Midbrain (tissue), 1 donor: ENCODE measurements around the gene NDUFAF2.
"Not testable (repeated sequence)": the region's sequence is repeated elsewhere in the genome, so short reads cannot be mapped to it uniquely, and the experiment has no call there.

Experiments
- DNase-seq: peaks from one replicate; lab custom pipeline; 2025; lab: John Stamatoyannopoulos, UW

The NDUFAF2 gene

DNA sequence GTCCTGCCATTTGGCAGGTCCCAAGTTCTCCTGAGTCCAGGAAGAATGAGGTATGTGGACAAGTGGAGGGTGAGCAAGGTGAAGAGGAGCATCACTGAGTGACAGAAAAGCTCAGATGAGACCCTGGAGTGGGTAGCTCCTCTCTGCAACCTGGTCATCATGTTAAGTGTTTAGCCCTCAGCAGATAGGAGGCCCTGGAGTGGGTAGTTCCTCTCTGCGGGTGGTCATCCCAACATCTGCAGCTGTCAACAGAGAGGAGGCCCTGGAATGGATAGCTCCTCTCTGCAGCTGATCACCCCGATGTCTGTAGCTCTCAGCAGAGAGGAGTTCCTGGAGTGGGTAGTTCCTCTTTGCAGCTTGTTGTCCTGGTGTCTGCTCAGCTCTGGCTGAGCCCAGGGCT lies 48.4 kb downstream of the NDUFAF2 start:
- DNase-seq = no peak

DNA sequence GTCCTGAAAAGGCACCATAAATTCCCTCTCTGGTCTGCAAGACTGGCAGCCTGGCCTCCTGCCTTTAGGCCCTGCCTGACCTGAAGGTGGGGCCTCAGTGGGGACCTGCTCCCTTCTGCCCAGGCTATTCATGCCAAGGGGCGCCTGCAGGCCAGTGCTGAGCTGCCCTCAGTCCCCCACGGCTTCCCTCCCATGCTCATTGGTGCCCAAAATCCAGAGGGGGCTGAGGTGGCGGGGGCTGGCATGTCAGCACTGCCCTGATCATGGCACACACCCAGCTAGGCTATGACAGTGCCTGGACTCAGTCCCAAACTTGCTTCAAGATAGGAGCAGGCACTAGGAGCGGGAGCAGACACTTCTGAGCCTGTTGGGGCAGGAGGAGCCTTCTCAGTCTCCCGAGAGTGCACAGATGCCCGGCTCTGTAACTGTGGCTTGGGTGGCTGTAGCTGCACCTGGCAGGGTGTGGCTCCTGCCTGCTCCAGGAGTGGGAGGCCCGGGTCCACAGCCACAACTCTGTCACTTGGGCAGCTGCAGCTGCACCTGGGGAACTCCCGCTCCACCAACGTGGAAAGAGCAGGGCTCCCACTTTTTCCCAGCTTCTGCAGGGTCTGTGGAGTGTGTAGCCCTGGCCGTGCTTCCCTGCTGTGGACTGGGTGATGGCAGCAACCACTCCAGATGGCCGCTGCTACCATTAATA lies 49.0 kb downstream of the NDUFAF2 start:
- no peak for DNase-seq

DNA sequence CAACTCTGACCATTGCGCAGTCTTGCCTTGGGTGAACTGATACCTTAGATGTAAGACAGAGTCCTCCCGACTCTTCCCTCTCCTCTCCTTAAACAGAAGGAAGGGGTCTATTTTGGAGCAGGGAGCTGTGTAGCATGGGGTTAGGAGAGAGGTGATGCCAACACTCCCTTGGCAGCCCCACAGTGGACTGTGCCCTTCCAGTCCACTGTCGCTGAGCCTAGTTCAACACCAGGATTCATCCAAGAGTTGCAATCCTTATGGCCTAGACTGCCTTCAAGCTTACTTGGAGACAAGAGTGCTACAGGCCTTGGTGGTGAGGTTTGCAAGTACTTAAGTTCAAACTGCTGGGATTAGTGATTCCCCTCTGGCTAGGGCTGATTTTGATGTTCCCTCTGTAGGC lies 51.4 kb downstream of the NDUFAF2 start:
- no peak for DNase-seq

DNA sequence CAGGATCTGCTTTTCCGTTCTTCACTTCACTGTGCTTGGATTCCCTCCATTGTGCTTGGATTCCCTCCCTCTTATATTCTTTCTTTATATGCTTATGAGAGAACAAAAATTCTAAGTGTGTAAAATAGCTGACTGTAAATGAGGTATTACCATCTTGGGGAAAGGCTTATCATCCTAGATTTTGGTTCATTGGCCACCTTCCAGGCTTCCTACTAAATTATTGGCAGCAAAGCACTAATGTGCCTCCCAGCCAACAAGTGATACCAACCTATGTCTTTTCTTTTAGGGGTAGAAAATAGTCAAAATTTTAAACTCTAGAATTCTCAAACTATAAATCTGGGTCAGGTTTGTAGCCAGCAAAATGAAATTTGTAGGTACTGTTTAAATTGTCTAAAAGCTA lies 52.7 kb downstream of the NDUFAF2 start:
- DNase-seq = no peak

DNA sequence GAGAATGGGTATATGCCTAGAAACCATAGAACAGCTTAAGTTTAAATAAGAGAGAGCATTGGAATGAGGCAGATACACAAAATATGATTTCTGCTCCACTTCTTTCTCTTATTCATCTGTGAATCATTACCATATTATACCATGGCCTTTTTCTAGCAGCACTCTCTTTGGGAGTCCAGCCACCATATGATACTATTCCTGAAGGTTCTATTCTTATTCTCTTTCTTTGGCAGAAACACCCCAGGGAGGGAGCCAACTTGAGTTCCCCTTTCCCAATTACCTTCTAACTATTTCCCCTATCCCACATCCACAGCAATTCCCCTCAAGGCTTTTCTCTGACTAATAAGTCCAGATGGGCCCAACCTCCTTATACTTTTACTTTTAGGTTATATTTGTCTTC lies 55.9 kb downstream of the NDUFAF2 start:
- DNase-seq = no peak

DNA sequence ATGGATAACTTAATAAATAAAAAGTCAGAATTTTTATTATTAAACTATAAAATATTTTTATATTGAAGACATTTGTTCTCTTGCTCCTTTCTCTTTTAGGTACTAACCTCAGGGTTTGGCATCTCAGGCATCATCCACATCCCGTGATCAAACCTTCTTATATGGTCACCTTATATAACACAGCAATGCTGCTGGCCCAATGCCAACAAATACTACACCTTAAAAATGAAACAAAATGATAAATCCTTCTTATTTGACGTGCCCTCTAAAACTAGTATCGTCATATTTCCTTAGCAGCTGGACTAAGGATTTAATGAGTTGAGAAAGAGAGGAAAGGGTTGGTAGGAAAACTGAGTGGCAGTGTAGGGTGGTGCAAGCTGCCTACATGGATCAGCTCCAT lies 56.6 kb downstream of the NDUFAF2 start:
- no peak for DNase-seq

DNA sequence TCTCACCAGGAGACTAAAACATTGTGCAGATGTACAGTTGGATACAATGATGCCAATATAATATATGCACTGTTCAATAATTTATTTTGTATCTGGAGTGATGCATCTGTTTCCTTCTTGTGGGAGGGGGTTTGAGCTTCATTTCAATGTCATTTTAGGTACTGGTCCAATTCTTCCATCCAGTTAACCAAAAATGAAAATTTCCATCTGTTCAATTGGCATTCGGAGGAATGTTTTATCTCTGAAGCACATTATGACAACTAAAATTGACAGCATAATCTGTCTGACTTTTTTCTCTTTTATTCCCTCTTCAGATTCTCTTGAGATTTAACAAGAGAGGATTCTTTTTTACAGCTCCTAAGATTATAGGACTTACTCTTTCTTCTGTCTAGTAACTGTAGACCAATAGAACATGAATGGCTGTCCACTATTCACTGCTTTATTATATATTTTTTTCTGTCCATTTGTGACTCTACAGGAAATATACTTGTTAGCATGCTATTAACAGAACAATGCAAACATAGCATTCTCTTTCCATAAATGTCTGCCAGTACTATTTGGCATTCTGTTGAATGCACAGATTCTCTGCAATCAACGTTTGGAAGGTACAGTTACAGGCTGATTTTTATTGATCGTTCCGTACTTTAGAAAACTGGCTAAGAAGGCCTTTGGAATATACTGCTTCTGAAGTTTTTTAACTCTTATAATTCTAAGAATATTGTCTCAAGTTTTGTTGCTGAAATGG lies 57.8 kb downstream of the NDUFAF2 start:
- DNase-seq = no peak

DNA sequence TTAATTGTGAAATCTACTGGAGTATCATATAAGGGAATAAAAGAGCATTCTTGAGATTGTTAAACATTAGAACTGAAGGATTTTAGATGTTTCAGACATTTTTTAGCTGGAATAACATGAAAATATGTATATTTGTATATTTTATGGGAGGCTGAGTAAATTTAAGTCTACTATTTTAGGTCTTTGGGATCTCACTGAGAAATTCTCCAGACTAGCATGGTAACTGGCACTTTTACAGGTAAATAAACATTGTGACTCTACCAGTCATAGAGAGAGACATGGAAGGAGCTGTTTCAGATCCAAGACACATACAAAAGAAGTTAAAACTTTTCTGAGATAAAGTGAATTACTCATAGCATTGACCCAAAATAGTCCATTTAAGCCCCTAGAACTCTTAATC lies 59.4 kb downstream of the NDUFAF2 start:
- DNase-seq = no peak

DNA sequence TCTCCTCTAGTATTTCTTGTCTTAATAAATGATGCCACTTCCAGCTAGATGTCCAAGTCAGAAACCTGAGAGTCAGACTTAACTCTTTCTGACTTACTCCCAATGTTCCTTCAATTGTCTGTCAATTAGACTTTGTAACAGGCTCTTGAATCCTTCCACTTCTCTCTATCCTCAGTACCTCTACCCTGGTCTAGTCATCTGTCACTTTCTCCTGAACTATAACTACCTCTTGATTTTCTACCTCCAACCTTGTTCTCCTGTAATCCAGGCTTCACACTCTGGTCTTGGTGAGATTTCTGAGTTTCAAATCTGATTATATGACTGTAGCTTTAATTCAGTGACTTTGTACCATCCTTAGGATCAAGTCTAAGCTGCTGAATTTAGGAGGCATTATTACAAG lies 64.9 kb downstream of the NDUFAF2 start:
- no peak for DNase-seq

DNA sequence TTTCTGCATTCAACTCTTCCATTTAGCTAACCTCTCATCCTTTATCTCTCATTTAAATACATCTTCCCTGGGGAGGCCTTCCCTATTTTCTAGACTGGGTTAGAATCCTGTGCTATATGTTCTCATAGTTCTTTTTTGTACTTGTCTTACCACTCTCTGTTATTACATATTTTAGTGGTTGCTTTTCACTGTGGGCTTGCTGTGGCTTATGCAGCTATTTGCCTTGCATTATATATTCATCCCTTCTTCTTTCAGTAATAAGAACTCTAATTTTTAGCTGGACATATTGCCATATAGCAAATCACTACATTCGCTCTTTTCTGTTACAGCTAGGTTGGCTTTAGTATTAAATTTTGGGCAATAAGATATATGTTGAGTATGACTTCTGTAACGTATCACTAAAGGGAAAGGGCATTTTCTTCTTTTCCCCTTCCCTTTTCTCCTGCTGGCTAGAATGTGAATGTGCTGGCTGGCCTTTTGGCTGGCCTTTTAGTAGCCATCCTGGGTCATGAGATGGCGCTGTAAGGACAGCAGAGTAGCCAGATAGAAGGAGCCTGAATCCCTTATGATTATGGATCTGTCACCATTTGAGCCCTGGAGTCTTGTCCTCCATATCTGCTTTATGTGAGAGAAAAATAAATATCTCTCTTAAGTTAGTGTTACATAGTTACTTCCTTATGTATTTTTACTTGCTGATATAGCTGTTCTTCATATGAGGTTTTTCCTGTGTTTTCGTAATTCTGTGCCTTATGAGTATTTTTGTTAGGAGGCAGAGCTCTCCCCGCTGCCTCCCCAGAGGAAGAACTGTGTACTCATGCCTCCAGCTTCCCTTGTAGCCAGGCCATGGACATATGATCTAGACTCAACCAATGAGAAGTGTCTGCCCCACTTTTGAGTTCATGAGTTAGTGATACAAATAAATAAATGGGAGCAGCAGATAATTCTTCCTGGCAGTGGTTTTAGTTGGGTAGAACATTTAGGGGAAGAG lies 65.8 kb downstream of the NDUFAF2 start:
- no peak for DNase-seq

DNA sequence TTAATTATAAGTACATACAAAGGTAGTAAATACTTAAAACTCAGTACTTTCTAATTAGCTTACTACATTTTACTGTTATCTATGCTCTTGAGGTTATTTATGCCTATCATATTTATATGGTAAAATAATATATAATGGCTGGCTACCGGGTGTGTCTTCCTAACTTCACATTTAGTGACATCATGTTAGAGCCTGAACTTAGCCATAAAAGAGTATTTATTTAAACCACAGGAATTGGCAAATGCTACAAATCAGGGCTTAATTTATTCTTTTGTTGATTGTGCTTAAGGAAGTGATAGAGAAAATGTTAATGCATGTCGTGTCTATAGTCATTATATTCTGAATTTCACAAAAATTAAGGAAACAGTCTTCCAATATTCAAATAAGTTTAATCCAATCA lies 73.1 kb downstream of the NDUFAF2 start:
- no peak for DNase-seq

DNA sequence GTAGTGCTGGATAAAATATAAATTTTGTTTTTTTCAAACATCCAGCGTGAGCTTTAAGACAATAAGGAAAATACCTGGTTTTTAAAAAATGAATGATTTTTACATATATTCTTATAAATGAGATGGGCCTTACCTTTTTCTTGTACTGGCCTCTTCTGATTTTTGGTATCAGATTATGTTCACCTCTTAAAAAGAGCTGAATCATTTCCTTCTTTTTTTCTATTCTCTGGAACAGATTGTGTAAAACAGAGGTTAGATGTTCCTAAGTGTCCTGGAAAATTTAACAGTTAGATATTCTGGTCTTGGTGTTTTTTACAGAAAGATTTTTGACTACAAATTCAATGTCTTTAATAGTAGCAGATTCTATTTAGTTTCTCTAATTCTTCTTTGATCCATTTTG lies 74.6 kb downstream of the NDUFAF2 start:
- no peak for DNase-seq

DNA sequence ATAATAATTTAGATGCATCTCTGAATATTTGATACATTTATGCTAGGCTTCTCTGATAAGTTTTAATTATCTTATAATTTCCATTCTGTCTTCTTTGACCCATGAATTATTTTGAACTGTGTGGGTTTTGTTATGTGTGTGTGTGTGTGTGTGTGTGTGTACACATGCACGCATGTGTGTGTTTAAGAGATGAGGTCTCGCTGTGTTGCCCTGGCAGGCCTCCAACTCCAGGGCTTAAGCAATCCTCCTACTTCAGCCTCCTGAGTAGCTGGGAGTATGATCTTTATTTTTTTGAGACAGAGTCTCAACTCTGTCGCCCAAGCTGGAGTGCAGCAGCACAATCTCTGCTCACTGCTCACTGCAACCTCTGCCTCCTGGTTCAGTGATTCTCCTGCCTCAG lies 75.4 kb downstream of the NDUFAF2 start:
- no peak for DNase-seq

DNA sequence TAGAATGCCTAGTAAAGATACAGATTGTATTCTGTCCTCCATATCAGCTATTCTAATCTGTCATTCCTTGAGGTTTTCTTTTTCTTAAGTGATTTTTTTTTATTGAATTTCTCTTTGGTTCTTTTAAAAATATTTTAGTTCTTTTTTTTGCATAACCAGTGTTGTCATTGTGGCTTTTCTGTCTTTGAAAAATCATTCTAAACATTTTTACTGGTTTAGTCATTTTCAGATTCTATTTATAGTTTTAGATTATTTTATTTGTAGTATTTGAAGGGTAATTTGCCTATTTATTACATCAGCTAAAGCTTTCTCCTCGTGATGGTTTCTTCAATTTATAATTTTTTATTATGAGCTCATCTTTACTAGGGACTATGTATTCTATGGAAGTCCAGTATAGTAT lies 78.1 kb downstream of the NDUFAF2 start:
- DNase-seq = no peak

DNA sequence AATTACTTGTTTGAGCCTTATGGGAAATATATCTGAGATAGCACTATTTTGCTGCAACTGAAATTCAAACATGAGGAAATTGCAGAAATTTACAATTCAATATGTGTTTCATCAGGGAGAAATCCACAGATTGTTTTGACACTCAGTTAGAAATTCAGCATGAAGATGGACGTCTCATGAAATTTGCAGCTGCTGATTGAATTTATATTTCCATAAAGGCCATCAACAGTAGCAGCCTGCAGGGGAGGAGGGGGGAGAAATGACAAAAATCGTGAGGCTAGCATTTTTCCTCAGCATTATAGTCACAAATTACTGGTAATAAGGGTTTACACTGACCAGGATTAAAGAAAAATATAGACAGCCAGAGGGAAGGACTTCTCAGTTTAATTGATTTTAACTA lies 81.0 kb downstream of the NDUFAF2 start:
- DNase-seq = no peak

DNA sequence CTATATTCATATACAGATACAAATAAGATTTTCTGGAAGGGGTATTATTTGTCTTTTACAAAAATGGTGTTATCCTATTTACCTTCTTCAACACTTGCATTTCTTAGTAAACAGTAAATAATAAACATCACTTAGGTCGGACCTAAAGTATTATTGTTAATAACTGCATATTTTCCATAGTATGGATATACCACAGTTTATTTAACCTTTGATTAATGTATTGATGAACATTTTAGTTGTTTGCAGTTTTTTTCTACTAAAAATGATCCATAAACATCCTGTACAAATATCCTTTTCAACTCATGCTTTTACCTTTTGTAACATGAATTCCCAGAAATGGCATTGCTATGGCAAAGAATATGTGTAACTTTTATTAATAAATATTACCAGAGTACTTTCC lies 83.4 kb downstream of the NDUFAF2 start:
- no peak for DNase-seq

DNA sequence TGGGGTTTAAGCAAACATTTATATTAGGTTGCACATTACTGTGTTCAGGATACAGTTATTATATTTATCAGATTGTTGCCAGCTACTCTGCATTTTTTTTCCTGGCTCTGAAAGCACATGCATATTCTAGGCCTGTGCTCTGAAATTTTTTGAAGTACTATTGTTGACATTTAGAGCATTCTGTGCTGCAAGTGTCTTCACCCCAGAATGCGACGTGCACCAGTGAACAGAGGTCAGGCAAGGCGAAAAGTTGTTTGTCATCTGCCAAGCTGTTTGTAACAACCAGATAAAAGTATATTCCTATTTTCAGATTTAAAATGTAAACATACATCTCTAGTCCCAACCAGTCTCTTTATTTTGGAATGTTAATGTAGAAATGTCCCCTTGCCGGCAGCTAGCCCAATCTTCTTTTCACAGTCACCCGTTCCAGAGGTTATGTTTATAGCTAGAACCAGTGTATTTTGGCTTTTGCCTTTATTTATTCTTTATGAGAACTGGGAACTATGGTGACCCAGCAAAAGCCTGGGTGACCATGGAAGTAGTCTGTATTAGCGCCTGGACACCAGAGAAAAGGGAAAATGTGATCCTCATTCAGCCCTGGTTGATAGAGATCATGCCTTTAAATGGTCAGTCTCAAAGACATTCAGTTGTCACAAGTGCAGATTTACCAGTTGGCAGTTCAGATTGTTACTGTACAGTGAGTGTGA lies 84.6 kb downstream of the NDUFAF2 start:
- no peak for DNase-seq

DNA sequence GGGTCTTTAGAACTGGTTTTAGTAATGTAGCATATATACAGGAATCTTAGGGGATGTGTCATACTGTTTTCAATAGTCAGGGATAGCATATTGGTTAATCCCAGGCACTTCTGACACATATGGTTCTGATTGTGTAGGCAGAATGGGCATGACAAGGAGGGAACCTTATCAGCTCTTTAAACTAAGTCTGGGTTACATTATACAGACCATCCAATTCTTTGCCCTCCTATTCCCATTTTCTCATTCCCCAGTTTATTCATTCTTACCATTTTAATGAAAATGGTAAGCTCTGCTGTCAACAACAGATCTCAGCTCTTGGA lies 85.1 kb downstream of the NDUFAF2 start:
- DNase-seq = no peak

DNA sequence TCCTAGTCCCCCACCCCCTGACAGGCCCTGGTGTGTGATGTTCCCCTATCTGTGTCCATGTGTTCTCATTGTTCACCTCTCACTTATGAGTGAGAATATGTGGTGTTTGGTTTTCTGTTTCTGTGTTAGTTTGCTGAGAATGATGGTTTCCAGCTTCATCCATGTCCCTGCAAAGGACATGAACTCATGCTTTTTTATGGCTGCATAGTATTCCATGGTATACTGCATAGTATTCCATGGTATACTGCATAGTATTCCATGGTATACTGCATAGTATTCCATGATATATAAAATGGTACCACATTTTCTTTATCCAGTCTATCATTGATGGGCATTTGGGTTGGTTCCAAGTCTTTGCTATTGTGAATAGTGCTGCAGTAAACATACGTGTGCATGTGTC lies 86.3 kb downstream of the NDUFAF2 start:
- not testable (repeated sequence) for DNase-seq

DNA sequence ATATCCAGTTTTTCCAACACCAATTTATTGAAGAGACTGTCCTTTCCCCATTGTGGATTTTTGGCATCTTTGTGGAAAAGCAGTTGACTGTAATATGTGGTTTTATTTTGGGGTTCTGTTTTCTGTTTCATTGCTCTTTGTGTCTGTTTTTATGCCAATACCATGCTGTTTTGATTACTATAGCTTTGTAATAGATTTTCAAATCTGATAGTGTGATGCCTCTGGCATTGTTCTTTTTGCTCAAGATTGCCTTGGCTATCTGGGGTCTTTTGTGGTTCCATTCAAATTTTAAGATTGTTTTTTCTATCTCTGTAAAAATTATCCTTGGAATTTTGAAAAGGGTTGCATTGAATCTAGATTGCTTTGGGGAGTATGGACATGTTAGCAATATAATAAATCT lies 99.5 kb downstream of the NDUFAF2 start:
- DNase-seq = no peak

DNA sequence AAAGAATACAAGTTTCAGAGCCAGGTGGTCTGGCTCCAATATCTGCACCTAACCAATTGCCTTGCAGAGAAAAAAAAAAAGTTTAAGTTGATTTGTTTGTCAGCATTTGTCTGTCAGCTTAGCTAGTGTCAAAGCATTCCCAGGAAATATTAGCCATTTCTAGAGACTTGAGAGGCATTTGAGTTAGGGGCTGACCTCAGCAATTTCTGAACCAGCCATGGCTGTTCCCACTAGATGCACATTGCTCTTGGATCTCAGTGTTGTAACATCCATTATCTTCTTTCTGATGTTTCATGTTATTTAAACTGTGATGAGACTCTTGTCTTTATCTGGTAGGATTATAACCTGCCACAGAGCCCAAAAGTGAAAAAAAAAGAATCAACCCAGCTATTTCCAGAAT lies 102.3 kb downstream of the NDUFAF2 start:
- no peak for DNase-seq

DNA sequence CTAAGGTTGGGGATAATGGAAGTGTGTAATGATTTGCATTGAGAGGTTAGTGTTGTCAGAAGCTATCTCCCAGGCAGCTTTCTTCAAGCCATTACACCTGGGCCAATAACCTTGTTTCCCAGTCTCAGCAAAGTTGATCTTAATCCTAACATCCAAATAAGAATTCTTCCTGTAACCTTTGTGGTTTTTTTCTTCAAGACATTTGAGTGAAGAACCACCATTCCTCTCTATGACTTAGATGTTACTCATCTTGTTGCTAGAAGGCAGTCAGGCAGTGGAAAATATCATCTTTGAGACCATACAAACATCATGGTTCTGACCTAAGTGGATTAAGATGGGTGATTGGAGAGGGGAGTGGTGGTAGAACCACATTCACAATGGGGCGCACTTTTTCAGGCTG lies 103.5 kb downstream of the NDUFAF2 start:
- DNase-seq = no peak
